ENCODE results near the gene LRRC49.

DNA sequence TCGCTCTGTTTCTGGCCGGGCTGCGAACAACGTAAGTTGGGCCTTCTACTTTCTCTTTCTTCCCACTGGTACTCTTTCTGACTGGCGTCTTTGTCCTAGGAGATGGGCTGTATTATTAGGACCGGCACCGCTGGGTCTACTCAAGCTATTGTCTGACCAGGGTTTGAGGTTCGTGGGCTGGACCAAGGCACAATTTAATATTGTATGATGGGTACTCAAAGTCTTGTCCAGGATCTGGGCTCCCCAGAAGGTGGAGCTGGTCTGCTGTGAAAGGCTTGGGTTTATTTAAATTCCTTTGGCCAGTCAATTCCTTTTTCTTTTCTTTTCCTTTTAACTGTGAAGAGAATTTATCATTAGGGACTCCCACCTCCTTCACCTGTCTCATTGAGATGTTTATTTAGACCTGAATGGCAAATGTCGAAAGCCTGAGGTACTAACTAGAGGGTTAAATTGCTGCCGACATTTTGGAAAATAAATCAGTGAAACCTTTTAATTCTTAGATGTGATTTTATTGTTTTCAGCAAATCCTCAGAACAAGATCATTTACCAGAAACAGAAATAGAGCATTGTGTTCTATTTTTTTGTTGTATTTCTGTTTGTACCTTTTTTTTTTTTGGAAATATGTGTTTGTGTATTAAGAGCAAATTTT is 410 bp downstream of the LRRC49 start:
- TF ChIP-seq, protein P1, sequence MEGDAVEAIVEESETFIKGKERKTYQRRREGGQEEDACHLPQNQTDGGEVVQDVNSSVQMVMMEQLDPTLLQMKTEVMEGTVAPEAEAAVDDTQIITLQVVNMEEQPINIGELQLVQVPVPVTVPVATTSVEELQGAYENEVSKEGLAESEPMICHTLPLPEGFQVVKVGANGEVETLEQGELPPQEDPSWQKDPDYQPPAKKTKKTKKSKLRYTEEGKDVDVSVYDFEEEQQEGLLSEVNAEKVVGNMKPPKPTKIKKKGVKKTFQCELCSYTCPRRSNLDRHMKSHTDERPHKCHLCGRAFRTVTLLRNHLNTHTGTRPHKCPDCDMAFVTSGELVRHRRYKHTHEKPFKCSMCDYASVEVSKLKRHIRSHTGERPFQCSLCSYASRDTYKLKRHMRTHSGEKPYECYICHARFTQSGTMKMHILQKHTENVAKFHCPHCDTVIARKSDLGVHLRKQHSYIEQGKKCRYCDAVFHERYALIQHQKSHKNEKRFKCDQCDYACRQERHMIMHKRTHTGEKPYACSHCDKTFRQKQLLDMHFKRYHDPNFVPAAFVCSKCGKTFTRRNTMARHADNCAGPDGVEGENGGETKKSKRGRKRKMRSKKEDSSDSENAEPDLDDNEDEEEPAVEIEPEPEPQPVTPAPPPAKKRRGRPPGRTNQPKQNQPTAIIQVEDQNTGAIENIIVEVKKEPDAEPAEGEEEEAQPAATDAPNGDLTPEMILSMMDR (IDR thresholded peaks at IDR 0.05) = peak; percentile 27 to 65 (median 54)
- TF ChIP-seq POLR2A (IDR thresholded peaks at IDR 0.05) = no peak

Data from thyroid gland (tissue), 4 donors.